Activated CD8-positive, alpha-beta T cell treated with anti-CD3 and anti-CD28 coated beads for 36 hours (primary cell): ENCODE data around the gene CDH16. TPM values are rescaled to one million over a fixed set of nuclear protein-coding genes. Genes with fewer than 3 reads are reported as not detected.

Experiments
- ATAC-seq: fragments of 200-7000 bp; cut with Tn5 transposase; one replicate; pipeline ENCODE4 v1.10.0; 2021; ENCODE audit warnings: mild to moderate bottlenecking, moderate library complexity
- CTCF ChIA-PET: fragments of 350-600 bp; sonication (Branson Sonifier 250); formaldehyde crosslinking; loops from one replicate; lab custom pipeline; 2021; ENCODE audit warnings: antibody characterized with exemption; lab: Charles Lee
- POLR2A ChIA-PET: fragments of 350-600 bp; sonication (Branson Sonifier 250); formaldehyde crosslinking; loops from one replicate; lab custom pipeline; 2021; ENCODE audit warnings: antibody characterized with exemption; lab: Charles Lee
- DNase-seq: peaks from one replicate; pipeline ENCODE4 v3.0.0-alpha.2; 2020
- H3K27ac Mint-ChIP-seq: one replicate; pipeline ENCODE4 v1.8.0; 2021; ENCODE audit warnings: mild to moderate bottlenecking, mixed read lengths
- H3K27me3 Mint-ChIP-seq: one replicate; pipeline ENCODE4 v1.8.0; 2021; ENCODE audit warnings: mixed read lengths
- H3K36me3 Mint-ChIP-seq: one replicate; pipeline ENCODE4 v1.8.0; 2021; ENCODE audit warnings: low read depth, mixed read lengths
- H3K4me1 Mint-ChIP-seq: one replicate; pipeline ENCODE4 v1.8.0; 2021; ENCODE audit warnings: low read depth, mixed read lengths
- H3K4me3 Mint-ChIP-seq: one replicate; pipeline ENCODE4 v1.8.0; 2021; ENCODE audit warnings: mild to moderate bottlenecking, moderate library complexity, mixed read lengths
- H3K9me3 Mint-ChIP-seq: one replicate; pipeline ENCODE4 v1.8.0; 2021; ENCODE audit warnings: mixed read lengths
- intact Hi-C: fragments of 100-400 bp; cut with micrococcal nuclease; formaldehyde crosslinking; loops from one replicate; pipeline ENCODE4 v1.10.0; 2022
- total RNA-seq, 2 experiments: library from RNA; stranded (reverse); gene quantifications; one replicate each; pipeline ENCODE4 v1.2.3, GENCODE V29; 2021
- TF ChIP-seq, protein P1 (sequence below): fragments of 200-600 bp; IDR thresholded peaks from one replicate; pipeline ENCODE4 v1.8.0; 2022; ENCODE audit warnings: antibody characterized with exemption, mild to moderate bottlenecking

Gene CDH16
- total RNA-seq, 2 experiments from 2014 or later, result not detected

DNA sequence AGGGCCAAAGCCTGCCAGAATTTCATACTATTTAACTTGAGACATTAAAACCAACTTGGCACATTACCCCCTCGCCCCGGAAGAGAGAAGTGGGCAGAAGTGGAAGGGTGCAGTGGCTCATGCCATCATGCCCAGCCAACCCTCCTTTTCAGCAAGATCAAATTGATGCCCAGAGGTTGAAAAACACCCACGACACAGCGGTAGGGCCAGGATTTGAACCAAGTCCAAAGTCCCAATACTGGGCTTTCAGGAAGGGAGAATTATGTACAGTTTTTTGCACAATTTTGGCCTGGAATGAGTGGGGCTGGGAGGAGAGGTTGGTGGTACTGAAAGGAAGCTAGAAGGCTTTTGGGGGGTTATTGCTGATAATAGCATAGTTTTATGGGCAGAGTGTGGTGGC is 27.3 kb downstream of the CDH16 start:
- Mint-ChIP-seq H3K4me3 (no peak overlapping the region), H3K27ac (no peak overlapping the region), H3K4me1 (peaks cover 22% of the 10 kb centered on the region), H3K9me3 (no peaks in the 10 kb centered on the region), H3K27me3 (no peaks in the 10 kb centered on the region), H3K36me3 (peaks cover 30% of the 10 kb centered on the region)
- ChIA-PET POLR2A (interaction anchor here (1.3 to 3.1 kb wide), 2 partner anchors 11 to 18 kb away, joined by 3 to 14 read pairs; partner anchors contain the start of gene PDP2), CTCF (interaction anchor here (1.2 to 3.4 kb wide), 6 partner anchors 10 to 61 kb away, joined by 3 to 11 read pairs (median 7); partner anchors contain the start of gene NAE1)
- ATAC-seq, result no peak
- TF ChIP-seq, protein P1, sequence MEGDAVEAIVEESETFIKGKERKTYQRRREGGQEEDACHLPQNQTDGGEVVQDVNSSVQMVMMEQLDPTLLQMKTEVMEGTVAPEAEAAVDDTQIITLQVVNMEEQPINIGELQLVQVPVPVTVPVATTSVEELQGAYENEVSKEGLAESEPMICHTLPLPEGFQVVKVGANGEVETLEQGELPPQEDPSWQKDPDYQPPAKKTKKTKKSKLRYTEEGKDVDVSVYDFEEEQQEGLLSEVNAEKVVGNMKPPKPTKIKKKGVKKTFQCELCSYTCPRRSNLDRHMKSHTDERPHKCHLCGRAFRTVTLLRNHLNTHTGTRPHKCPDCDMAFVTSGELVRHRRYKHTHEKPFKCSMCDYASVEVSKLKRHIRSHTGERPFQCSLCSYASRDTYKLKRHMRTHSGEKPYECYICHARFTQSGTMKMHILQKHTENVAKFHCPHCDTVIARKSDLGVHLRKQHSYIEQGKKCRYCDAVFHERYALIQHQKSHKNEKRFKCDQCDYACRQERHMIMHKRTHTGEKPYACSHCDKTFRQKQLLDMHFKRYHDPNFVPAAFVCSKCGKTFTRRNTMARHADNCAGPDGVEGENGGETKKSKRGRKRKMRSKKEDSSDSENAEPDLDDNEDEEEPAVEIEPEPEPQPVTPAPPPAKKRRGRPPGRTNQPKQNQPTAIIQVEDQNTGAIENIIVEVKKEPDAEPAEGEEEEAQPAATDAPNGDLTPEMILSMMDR, result no peak
- intact Hi-C loops, result no loop called here
- DNase-seq, result no peak

DNA sequence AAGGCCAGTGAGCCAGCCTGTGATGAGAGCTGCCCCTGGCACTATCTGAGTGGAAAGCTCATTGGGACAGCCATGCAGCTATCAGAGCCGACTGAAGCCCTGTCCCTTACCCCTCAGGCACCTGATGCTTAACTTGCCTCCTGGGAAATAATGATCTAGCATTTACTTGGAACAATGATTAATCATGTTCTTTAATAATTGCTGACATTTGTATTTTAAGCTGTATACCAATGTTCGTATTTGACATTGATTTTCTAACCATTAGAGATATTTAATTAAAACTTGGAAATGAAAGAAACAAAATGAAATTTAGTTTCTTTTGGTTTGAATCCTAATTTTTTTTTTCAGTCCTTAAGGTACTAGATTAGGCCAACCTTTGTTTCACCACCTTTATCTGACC is 27.9 kb downstream of the CDH16 start:
- Mint-ChIP-seq H3K36me3 (peaks cover 33% of the 10 kb centered on the region), H3K27me3 (no peaks in the 10 kb centered on the region), H3K4me3 (no peak overlapping the region), H3K27ac (no peak overlapping the region), H3K9me3 (no peaks in the 10 kb centered on the region), H3K4me1 (peaks cover 25% of the 10 kb centered on the region)
- DNase-seq (no peak), ATAC-seq (no peak)
- ChIA-PET POLR2A (interaction anchor here (1.3 to 3.1 kb wide), 2 partner anchors 10 to 18 kb away, joined by 3 to 14 read pairs; partner anchors contain the start of gene PDP2), CTCF (interaction anchor here (1.2 to 3.4 kb wide), 6 partner anchors 9 to 163 kb away, joined by 3 to 11 read pairs (median 5); partner anchors contain the start of gene NAE1)
- TF ChIP-seq, protein P1, result no peak
- intact Hi-C loops, result no loop called here

DNA sequence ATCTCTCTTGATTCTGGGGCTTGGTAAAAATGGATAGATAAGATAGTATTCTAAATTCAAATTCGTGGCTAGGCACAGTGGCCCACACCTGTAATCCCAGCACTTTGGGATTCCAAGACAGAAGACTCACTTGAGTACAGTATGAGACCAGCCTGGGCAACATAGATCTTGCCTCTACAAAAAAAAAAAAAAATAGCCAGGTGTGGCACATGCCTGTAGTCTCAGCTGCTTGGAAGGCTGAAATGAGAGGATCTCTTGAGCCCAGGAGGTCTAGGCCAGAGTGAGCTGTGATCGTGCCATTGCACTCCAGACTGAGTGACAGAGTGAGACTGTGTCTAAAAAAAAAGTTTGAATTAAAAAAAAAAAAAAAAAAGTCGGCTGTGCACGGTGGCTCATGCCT is 29.1 kb downstream of the CDH16 start:
- ChIA-PET CTCF (interaction anchor here (2.6 to 3.4 kb wide), 2 partner anchors 17 to 39 kb away, joined by 10 to 11 read pairs; no protein-coding TSS in a partner anchor), POLR2A (no interaction called here)
- H3K4me1 Mint-ChIP-seq, result peaks cover 36% of the 10 kb centered on the region
- H3K27ac Mint-ChIP-seq, result no peak overlapping the region
- no peak overlapping the region for H3K4me3 Mint-ChIP-seq
- TF ChIP-seq, protein P1, result no peak
- H3K27me3 Mint-ChIP-seq, result no peaks in the 10 kb centered on the region
- no peaks in the 10 kb centered on the region for H3K9me3 Mint-ChIP-seq
- DNase-seq (no peak), ATAC-seq (no peak)
- peaks cover 40% of the 10 kb centered on the region for H3K36me3 Mint-ChIP-seq
- intact Hi-C loops, result no loop called here

DNA sequence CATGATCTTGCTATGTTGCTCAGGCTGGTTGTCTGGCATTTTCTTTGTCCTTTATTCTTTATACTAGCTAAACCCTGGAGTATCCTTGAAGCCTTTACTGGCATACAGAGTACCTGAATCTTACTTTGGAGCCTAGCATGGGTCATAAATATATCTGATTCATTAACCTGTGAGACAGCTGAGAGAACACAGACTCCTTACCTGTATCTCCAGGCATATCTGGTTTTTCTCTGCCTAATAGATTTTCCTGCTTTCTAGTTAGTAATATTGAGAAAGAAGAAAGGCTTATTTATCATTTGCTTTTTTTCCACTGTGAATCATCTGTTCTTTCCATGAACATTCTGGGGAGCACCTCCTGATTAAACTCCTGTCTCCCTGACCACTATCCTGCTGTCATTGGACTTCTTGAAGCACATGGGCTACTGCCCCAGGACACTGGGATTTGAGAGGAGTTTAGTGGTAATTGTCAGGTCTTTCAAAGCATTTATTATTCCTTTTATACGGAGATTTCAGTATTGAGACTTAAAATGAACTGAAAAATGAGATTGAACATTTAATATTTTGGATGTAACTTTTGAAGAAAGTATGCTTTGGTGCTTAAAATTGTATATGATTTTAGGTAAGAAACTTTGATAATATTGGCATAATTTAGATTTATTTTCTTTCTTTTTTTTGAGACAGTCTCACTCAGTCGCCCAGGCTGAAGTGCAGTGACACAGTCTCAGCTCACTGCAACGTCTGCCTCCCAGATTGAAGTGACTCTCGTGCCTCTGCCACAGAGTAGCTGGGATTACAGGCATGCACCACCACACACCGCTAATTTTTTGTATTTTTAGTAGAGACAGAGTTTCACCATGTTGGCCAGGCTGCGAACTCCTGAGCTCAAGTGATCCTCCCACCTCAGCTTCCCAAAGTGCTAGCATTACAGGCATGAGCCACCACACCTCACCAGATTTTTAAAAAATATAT is 29.8 kb downstream of the CDH16 start:
- intact Hi-C loops, result no loop called here
- POLR2A ChIA-PET, result no interaction called here
- DNase-seq (no peak), ATAC-seq (no peak)
- TF ChIP-seq, protein P1, result no peak
- Mint-ChIP-seq H3K9me3 (no peaks in the 10 kb centered on the region), H3K36me3 (peaks cover 44% of the 10 kb centered on the region), H3K4me1 (peaks cover 39% of the 10 kb centered on the region), H3K27me3 (no peaks in the 10 kb centered on the region), H3K4me3 (no peak overlapping the region), H3K27ac (peak overlapping the region; percentile 66)
- CTCF ChIA-PET, result interaction anchor here (2.6 to 3.4 kb wide), 2 partner anchors 16 to 39 kb away, joined by 10 to 11 read pairs; no protein-coding TSS in a partner anchor
